SK-N-SH (cell line): Measurements from ENCODE around the gene ASTN2. TPM values are rescaled to one million over a fixed set of nuclear protein-coding genes. Genes with fewer than 3 reads are reported as not detected.

Source experiments
- CTCF ChIA-PET: fragments of 300-600, 350-600 bp; formaldehyde crosslinking; extraction: SDS; loops from one replicate; lab custom pipeline; 2021; lab: Yijun Ruan, JAX
- POLR2A ChIA-PET: fragments of 350-600 bp; sonication (Branson Sonifier 250); formaldehyde crosslinking; extraction: SDS; loops from one replicate; lab custom pipeline; 2020; ENCODE audit warnings: antibody characterized with exemption, inconsistent platforms; lab: Yijun Ruan, JAX
- DNase-seq: peaks from one replicate; pipeline ENCODE4 v3.0.0; 2012
- H2AFZ ChIP-seq: fragments of 200-600 bp; sonication (generic); 2 replicates; pipeline ENCODE4 v1.8.1; 2016; ENCODE audit warnings: antibody characterized with exemption, mild to moderate bottlenecking, low read depth
- H3F3A ChIP-seq: fragments of 200-600 bp; sonication (generic); replicated peaks from 2 replicates; pipeline ENCODE3; 2016; ENCODE audit warnings: antibody characterized with exemption, mild to moderate bottlenecking; ENCODE audit not compliant: insufficient read depth
- H3K27ac ChIP-seq, 2 experiments: fragments of 200-500 bp in 1 of 2; fragments of 200-600 bp in 1 of 2; sonication (Bioruptor generic) in 1 of 2; sonication (generic), shearing (Covaris generic) in 1 of 2; 2 replicates each; pipeline versions ENCODE4 v1.5.1 to v1.6.1; 2014 to 2016; ENCODE audit warnings: low read depth in 2 of 2, inconsistent platforms in 1 of 2, low read length in 1 of 2, mild to moderate bottlenecking in 1 of 2, mixed read lengths in 1 of 2
- H3K27me3 ChIP-seq: fragments of 200-600 bp; sonication (generic), shearing (Covaris generic); 2 replicates; pipeline ENCODE4 v1.6.1; 2016; ENCODE audit warnings: mixed run types; ENCODE audit not compliant: insufficient read depth
- H3K36me3 ChIP-seq, 2 experiments: fragments of 200-500 bp in 1 of 2; fragments of 200-600 bp in 1 of 2; sonication (Bioruptor generic) in 1 of 2; sonication (generic) in 1 of 2; replicated peaks in 1 of 2; 2 replicates each; pipeline versions ENCODE3 to v1.5.1; 2014 to 2016; ENCODE audit warnings: low read length in 1 of 2, mild to moderate bottlenecking in 1 of 2; ENCODE audit not compliant: insufficient read depth in 2 of 2, control insufficient read depth in 1 of 2
- H3K4me1 ChIP-seq, 2 experiments: fragments of 200-500 bp in 1 of 2; fragments of 200-600 bp in 1 of 2; sonication (Bioruptor generic) in 1 of 2; sonication (generic), shearing (Covaris generic) in 1 of 2; 2 replicates each; pipeline versions ENCODE4 v1.5.1 to v1.6.1; 2014 to 2016; ENCODE audit warnings: low read depth in 1 of 2, low read length in 1 of 2, mixed run types in 1 of 2; ENCODE audit not compliant: insufficient read depth in 2 of 2, control insufficient read depth in 1 of 2
- H3K4me2 ChIP-seq: fragments of 200-600 bp; sonication (generic), shearing (Covaris generic); 2 replicates; pipeline ENCODE4 v1.6.1; 2017; ENCODE audit warnings: mixed run types
- H3K4me3 ChIP-seq, 2 experiments: fragments of 200-500 bp in 1 of 2; fragments of 200-600 bp in 1 of 2; sonication (Bioruptor generic) in 1 of 2; sonication (generic), shearing (Covaris generic) in 1 of 2; 2 replicates each; pipeline versions ENCODE4 v1.5.1 to v1.8.1; 2014 to 2016; ENCODE audit warnings: low read depth in 2 of 2, inconsistent platforms in 1 of 2, low read length in 1 of 2, mild to moderate bottlenecking in 1 of 2, mixed read lengths in 1 of 2, moderate library complexity in 1 of 2
- H3K79me2 ChIP-seq: fragments of 200-600 bp; sonication (generic); 2 replicates; pipeline ENCODE4 v1.8.1; 2017; ENCODE audit warnings: mild to moderate bottlenecking; ENCODE audit not compliant: insufficient read depth
- H3K9ac ChIP-seq: fragments of 200-600 bp; sonication (generic); 2 replicates; pipeline ENCODE4 v1.6.1; 2017; ENCODE audit warnings: mixed run types
- H3K9me2 ChIP-seq: fragments of 200-600 bp; sonication (generic); 2 replicates; pipeline ENCODE4 v1.6.1; 2017; ENCODE audit warnings: mixed run types
- H3K9me3 ChIP-seq: fragments of 200-600 bp; sonication (generic); 2 replicates; pipeline ENCODE4 v1.6.1; 2017; ENCODE audit warnings: mixed run types, mild to moderate bottlenecking, moderate library complexity
- H4K20me1 ChIP-seq: fragments of 200-600 bp; sonication (generic); 2 replicates; pipeline ENCODE4 v1.6.1; 2017; ENCODE audit warnings: mild to moderate bottlenecking, mixed run types; ENCODE audit not compliant: insufficient read depth
- CTCF ChIP-seq: fragments of 200-600 bp; sonication (generic); IDR thresholded peaks from 2 replicates; pipeline ENCODE4 v1.6.1; 2017; ENCODE audit warnings: antibody characterized with exemption, mild to moderate bottlenecking, moderate library complexity
- EP300 ChIP-seq, 2 experiments: IDR thresholded peaks; 2 replicates each; pipeline versions ENCODE4 v1.4.0 to v1.6.1; 2012; ENCODE audit warnings: borderline replicate concordance in 1 of 2, low read depth in 1 of 2, low read length in 1 of 2
- FOSL2 ChIP-seq: IDR thresholded peaks from 2 replicates; pipeline ENCODE4 v1.4.0; 2012; ENCODE audit warnings: low read depth, mild to moderate bottlenecking, moderate library complexity, borderline replicate concordance
- NFIC ChIP-seq: IDR thresholded peaks from 2 replicates; pipeline ENCODE4 v1.4.0; 2012; ENCODE audit warnings: borderline replicate concordance
- NRF1 ChIP-seq: IDR thresholded peaks from 2 replicates; pipeline ENCODE4 v1.6.1; 2012; ENCODE audit warnings: low read depth, mild to moderate bottlenecking, low read length
- POLR2AphosphoS5 ChIP-seq: IDR thresholded peaks from 2 replicates; pipeline ENCODE4 v1.6.1; 2012; ENCODE audit warnings: low read depth, low read length
- RCOR1 ChIP-seq: fragments of 150-350 bp; IDR thresholded peaks from 2 replicates; pipeline ENCODE4 v1.6.1; 2017; ENCODE audit warnings: antibody characterized with exemption, low read length
- REST ChIP-seq: IDR thresholded peaks from 2 replicates; pipeline ENCODE4 v1.6.1; 2012; ENCODE audit warnings: mild to moderate bottlenecking, low read depth, low read length, moderate library complexity
- SIN3A ChIP-seq: IDR thresholded peaks from 2 replicates; pipeline ENCODE4 v1.6.1; 2012; ENCODE audit warnings: low read depth, mild to moderate bottlenecking, low read length, moderate library complexity, borderline replicate concordance
- SMC3 ChIP-seq: IDR thresholded peaks from 2 replicates; pipeline ENCODE4 v1.6.1; 2012; ENCODE audit warnings: low read depth, low read length, improper control_type of control experiment
- TEAD4 ChIP-seq: IDR thresholded peaks from 2 replicates; pipeline ENCODE4 v1.4.0; 2012; ENCODE audit warnings: mild to moderate bottlenecking, borderline replicate concordance; ENCODE audit not compliant: insufficient read depth
- USF1 ChIP-seq: IDR thresholded peaks from 2 replicates; pipeline ENCODE4 v1.4.0; 2012; ENCODE audit warnings: low read depth, borderline replicate concordance
- ZBTB33 ChIP-seq: IDR thresholded peaks from 2 replicates; pipeline ENCODE4 v1.4.0; 2012; ENCODE audit warnings: low read depth, borderline replicate concordance
- WGBS: methylation state at CpG from one replicate; pipeline ENCODE4 v1.1.6; 2017; ENCODE audit warnings: low lambda C conversion rate; 5-methylcytosine and 5-hydroxymethylcytosine counted together
- polyA plus RNA-seq, 3 experiments: library from polyadenylated mRNA; depleted of rRNA; stranded (reverse); fragments of >200 nt; gene quantifications; 2 replicates each; pipeline ENCODE4 v1.2.3, GENCODE V29; 2012

ASTN2 gene
- polyA plus RNA-seq, 1 of the 3 experiments (the other 2 are of a cell fraction) = 6.6 TPM

DNA sequence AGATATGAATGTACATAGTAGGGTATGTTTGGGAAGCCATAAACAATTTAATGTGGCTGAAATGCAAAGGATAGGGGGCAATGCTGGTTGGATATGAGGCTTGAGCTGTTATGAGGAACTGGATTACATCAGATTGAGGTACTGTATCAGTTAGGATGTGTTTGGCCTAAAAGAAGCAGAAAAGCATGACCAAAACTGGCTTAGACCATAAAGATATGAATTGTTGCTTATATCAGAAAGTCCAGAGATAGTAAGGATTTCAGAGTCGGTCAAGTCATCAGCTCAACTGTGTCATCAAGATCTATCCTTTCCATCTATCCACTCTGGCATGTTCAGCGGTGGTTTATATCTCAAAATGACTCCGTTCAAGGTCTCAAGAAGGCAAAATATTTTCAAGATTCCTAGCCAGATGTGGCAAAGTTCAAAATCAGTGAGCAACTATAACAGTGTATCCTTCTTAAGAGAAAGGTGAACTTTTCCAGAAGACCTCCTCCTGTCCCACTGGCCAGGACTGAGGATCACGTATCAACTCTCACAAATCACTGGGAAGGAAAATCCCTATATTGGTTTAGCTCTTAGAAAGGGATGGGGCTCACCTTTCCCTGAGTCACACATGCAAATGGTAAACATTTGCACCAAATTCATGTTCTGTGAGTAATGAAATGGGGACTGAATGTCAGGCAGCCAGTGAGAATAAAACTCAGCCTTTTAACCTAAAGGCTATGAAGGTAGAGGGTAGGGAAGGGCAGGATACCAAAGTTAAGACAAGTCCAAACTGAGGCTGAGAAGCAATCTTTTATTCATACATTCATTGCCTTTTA is 469.9 kb downstream of the ASTN2 start:
- H3K36me3 ChIP-seq = no peaks in the 10 kb centered on the region
- H3K27ac ChIP-seq = no peak overlapping the region
- 25% methylated on average over 4 of the region's 4 CpGs for WGBS
- no peaks in the 10 kb centered on the region for H3K9me3 ChIP-seq
- H3K4me2 ChIP-seq = no peak overlapping the region
- POLR2A ChIA-PET = interaction anchor here (0.6 kb wide), 1 partner anchor 41 kb away, joined by 3 read pairs; no protein-coding TSS in a partner anchor
- H3K4me3 ChIP-seq = no peak overlapping the region
- no peaks in the 10 kb centered on the region for H3K79me2 ChIP-seq
- H3K4me1 ChIP-seq = no peaks in the 10 kb centered on the region
- H3K9ac ChIP-seq = no peak overlapping the region
- H3F3A ChIP-seq = no peaks in the 10 kb centered on the region
- no peaks in the 10 kb centered on the region for H3K9me2 ChIP-seq
- no peak for DNase-seq
- CTCF ChIA-PET = no interaction called here
- H4K20me1 ChIP-seq = no peaks in the 10 kb centered on the region
- no peak overlapping the region for H2AFZ ChIP-seq
- no peaks in the 10 kb centered on the region for H3K27me3 ChIP-seq
- TF ChIP-seq SIN3A (no peak), CTCF (no peak), REST (no peak), SMC3 (no peak), TEAD4 (no peak), USF1 (no peak), FOSL2 (no peak), NFIC (no peak), RCOR1 (no peak), NRF1 (no peak), POLR2AphosphoS5 (no peak), EP300 (IDR thresholded peaks at IDR 0.05; ENCODE audit: borderline replicate concordance in 1 of 2, low read depth in 1 of 2, low read length in 1 of 2) (no peak), ZBTB33 (no peak)
